Adrenal gland (tissue), 19 donors: ENCODE results near the gene RBM5. TPM values are rescaled to one million over a fixed set of nuclear protein-coding genes. Genes with fewer than 3 reads are reported as not detected.
A peak's percentile ranks its signal among the peaks of the same experiment; 100 is the strongest.

ENCODE experiments used
- DNase-seq, 7 donors: peaks; one replicate each; pipeline ENCODE4 v3.0.0-alpha.2; 2019 to 2020
- H3K27ac ChIP-seq, 5 donors: fragments of 200-600 bp; sonication (generic) in 4 of 5; 1 replicate in 3 of 5; 2 replicates in 2 of 5; pipeline versions ENCODE4 v1.5.1 to v1.8.0; 2016 to 2020; ENCODE audit warnings: mild to moderate bottlenecking in 1 of 5
- H3K27me3 ChIP-seq: fragments of 200-600 bp; 2 replicates; pipeline ENCODE4 v1.8.0; 2021
- H3K36me3 ChIP-seq, 2 donors: fragments of 200-600 bp; replicated peaks in 1 of 2; 1 replicate in 1 of 2; 2 replicates in 1 of 2; pipeline versions ENCODE4 v1.5.1 to v1.8.0; 2018 to 2022
- H3K4me1 ChIP-seq, 2 donors: fragments of 200-600 bp; replicated peaks in 1 of 2; 1 replicate in 1 of 2; 2 replicates in 1 of 2; pipeline versions ENCODE4 v1.5.1 to v1.8.0; 2018 to 2021
- H3K4me3 ChIP-seq, 4 donors: fragments of 200-600 bp; sonication (generic) in 3 of 4; one replicate each; pipeline ENCODE4 v1.5.1; 2016 to 2018
- H3K9me3 ChIP-seq, 3 donors: fragments of 200-600 bp; sonication (generic) in 1 of 3; replicated peaks in 1 of 3; 1 replicate in 2 of 3; 2 replicates in 1 of 3; pipeline versions ENCODE4 v1.5.1 to v1.8.0; 2016 to 2021
- CTCF ChIP-seq, 6 experiments: fragments of 450-650 bp in 4 of 6; fragments of 200-600 bp in 2 of 6; sonication (generic) in 1 of 6; IDR thresholded peaks; 1 replicate in 5 of 6; 2 replicates in 1 of 6; pipeline versions ENCODE4 v1.5.1 to v1.8.0; 2016 to 2021; ENCODE audit warnings: antibody characterized with exemption in 6 of 6, mild to moderate bottlenecking in 2 of 6, moderate library complexity in 1 of 6
- POLR2A ChIP-seq, 2 donors: fragments of 450-650 bp; IDR thresholded peaks; one replicate each; pipeline ENCODE4 v1.6.1; 2017; ENCODE audit warnings: antibody characterized with exemption in 2 of 2, mild to moderate bottlenecking in 2 of 2, moderate library complexity in 1 of 2
- WGBS, 4 donors: extraction: QIAGEN DNeasy Blood & Tissue Kit in 2 of 4; methylation state at CpG; one replicate each; pipeline versions ENCODE4 v1.1.5 to v1.1.7; 2013 to 2017; 5-methylcytosine and 5-hydroxymethylcytosine counted together
- intact Hi-C, 2 donors: fragments of 100-400 bp; cut with DNase I; formaldehyde crosslinking; loops; one replicate each; pipeline versions ENCODE4 v1.14.1 to v1.15.0; 2022 to 2023
- long read RNA-seq, 10 donors: library from polyadenylated mRNA in 3 of 10; unstranded in 2 of 10; stranded (forward) in 1 of 10; transcript quantifications; one replicate each; pipeline ENCODE4 v2.0.0 and lab custom pipeline, GENCODE V29; 2021 to 2026
- polyA plus RNA-seq, 3 donors: library from polyadenylated mRNA; stranded (reverse); fragments of 200-250 nt in 2 of 3; fragments of 350-450 nt in 1 of 3; fragmentation: Illumina TruSeq in 1 of 3; extraction: RNeasy Lipid Tissue Mini Kit (QIAGEN cat#74804) in 1 of 3; gene quantifications; one replicate each; pipeline ENCODE4 v1.2.3, GENCODE V29; 2013 to 2014
- total RNA-seq, 9 donors: library from RNA; depleted of rRNA in 4 of 9; stranded (reverse); fragments of >200 nt in 4 of 9; fragments of 120-200 nt in 1 of 9; fragmentation: NEBNext Ultra II Directional in 1 of 9; extraction: Animal tissue kit (Norgen Biotek cat#: 25700) in 1 of 9; gene quantifications; one replicate each; pipeline versions ENCODE4 v1.1.0 to v1.2.4, GENCODE V29; 2013 to 2023
- donor health status: healthy with polysubstance abuse.
- donor health status: Bipolar disorder and iron deficiency.
- donor health status: DM: yes; HTN: yes; CAD: no.
- donor health status: DM: no; HTN: no; CAD: no.
- donor health status: DM: no; HTN: no; CAD: no.
- donor health status: DM: yes; HTN: yes; CAD: no.

RBM5 gene
- total RNA-seq (100 to 1,000 TPM in 7 of 9 donors, 10 to 100 TPM in 2; 51.9 to 224 (median 118) TPM), polyA plus RNA-seq (100 to 1,000 TPM; 108 to 152 (median 110) TPM)
- long read RNA-seq, donor 1, transcript RBM5-214 (5 exons, 2,716 nt) = major isoform, 12 of 26 reads
- long read RNA-seq, donor 1, partial matches to known transcripts = 10 of 26 reads
- long read RNA-seq, donor 1, other reads (novel, unspliced or antisense) = 0 of 26 reads
- long read RNA-seq, donor 2, transcript RBM5-214 (5 exons, 2,716 nt) = major isoform, 5 of 29 reads
- long read RNA-seq, donor 2, partial matches to known transcripts = 20 of 29 reads
- long read RNA-seq, donor 2, other reads (novel, unspliced or antisense) = 0 of 29 reads
- long read RNA-seq, donor 3, partial matches to known transcripts = 0 of 4 reads
- long read RNA-seq, donor 3, other reads (novel, unspliced or antisense) = 0 of 4 reads
- long read RNA-seq, donor 4, transcript RBM5-201 (25 exons, 3,188 nt) = major isoform, 7 of 18 reads
- long read RNA-seq, donor 4, partial matches to known transcripts = 5 of 18 reads
- long read RNA-seq, donor 4, other reads (novel, unspliced or antisense) = 4 of 18 reads
- long read RNA-seq, donor 5, transcript RBM5-201 (25 exons, 3,188 nt) = major isoform, 52 of 79 reads
- long read RNA-seq, donor 5, partial matches to known transcripts = 8 of 79 reads
- long read RNA-seq, donor 5, other reads (novel, unspliced or antisense) = 19 of 79 reads
- long read RNA-seq, donor 6, transcript RBM5-214 (5 exons, 2,716 nt) = major isoform, 7 of 20 reads
- long read RNA-seq, donor 6, partial matches to known transcripts = 9 of 20 reads
- long read RNA-seq, donor 6, other reads (novel, unspliced or antisense) = 3 of 20 reads
- long read RNA-seq, donor 7, transcript RBM5-214 (5 exons, 2,716 nt) = major isoform, 6 of 9 reads
- long read RNA-seq, donor 7, partial matches to known transcripts = 0 of 9 reads
- long read RNA-seq, donor 7, other reads (novel, unspliced or antisense) = 0 of 9 reads
- long read RNA-seq, donor 8, transcript RBM5-214 (5 exons, 2,716 nt) = major isoform, 7 of 24 reads
- long read RNA-seq, donor 8, partial matches to known transcripts = 13 of 24 reads
- long read RNA-seq, donor 8, other reads (novel, unspliced or antisense) = 0 of 24 reads
- long read RNA-seq, donor 9, transcript RBM5-214 (5 exons, 2,716 nt) = major isoform, 10 of 27 reads
- long read RNA-seq, donor 9, partial matches to known transcripts = 13 of 27 reads
- long read RNA-seq, donor 9, other reads (novel, unspliced or antisense) = 0 of 27 reads
- long read RNA-seq, donor 10, transcript RBM5-214 (5 exons, 2,716 nt) = major isoform, 5 of 8 reads
- long read RNA-seq, donor 10, partial matches to known transcripts = 0 of 8 reads
- long read RNA-seq, donor 10, other reads (novel, unspliced or antisense) = 0 of 8 reads

GRCh38 chr3:50088725-50089608 is at the start of gene RBM5:
TSS of gene RBM5 (plus strand) at chr3:50088919. CDS start at chr3:50090435, 1,516 bp downstream.
- TF ChIP-seq POLR2A (IDR thresholded peaks at IDR 0.05) = peak in 1 of 2 donors; percentile 58
- TF ChIP-seq CTCF (IDR thresholded peaks at IDR 0.05) = no peak
- Histone ChIP-seq H3K36me3 (peaks cover 0 to 38% of the 10 kb centered on the region in 2 donors), H3K27me3 (no peaks in the 10 kb centered on the region), H3K4me3 (peak within 1 kb of the TSS; percentile 76 to 94 (median 83)), H3K27ac (peak within 1 kb of the TSS; percentile 55 to 97 (median 93)), H3K9me3 (no peaks in the 10 kb centered on the region), H3K4me1 (peaks cover 10 to 21% of the 10 kb centered on the region in 2 donors)
- 0 to 1% (median 0%) methylated on average over 16 to 61 of the region's 61 CpGs for WGBS, 4 donors
- peak; percentile 91 to 97 (median 95) for DNase-seq
- intact Hi-C loops = no loop called here

GRCh38 chr3:50044976-50045375 is 43.7 kb upstream of the RBM5 start:
- Histone ChIP-seq H3K36me3 (peaks cover 0 to 25% of the 10 kb centered on the region in 2 donors), H3K4me3 (no peak overlapping the region), H3K27ac (no peak overlapping the region), H3K27me3 (no peaks in the 10 kb centered on the region), H3K4me1 (peaks cover 0 to 2% of the 10 kb centered on the region in 2 donors), H3K9me3 (no peaks in the 10 kb centered on the region)
- intact Hi-C loops = loop anchor here in 1 of 2 donors (10.0 kb wide), 1 partner anchor 1020 kb away; the partner anchor contains the start of genes IMPDH2 and NDUFAF3
- TF ChIP-seq CTCF (IDR thresholded peaks at IDR 0.05) (no peak), POLR2A (IDR thresholded peaks at IDR 0.05) (no peak)
- 94 to 100% (median 98%) methylated on average over 1 of the region's 1 CpG for WGBS, 4 donors
- no peak for DNase-seq

GRCh38 chr3:50047426-50047825 is 41.3 kb upstream of the RBM5 start:
- Histone ChIP-seq H3K4me1 (peaks cover 0 to 6% of the 10 kb centered on the region in 2 donors), H3K36me3 (peaks cover 0 to 24% of the 10 kb centered on the region in 2 donors), H3K27me3 (no peaks in the 10 kb centered on the region), H3K27ac (no peak overlapping the region), H3K4me3 (no peak overlapping the region), H3K9me3 (no peaks in the 10 kb centered on the region)
- 94 to 98% (median 97%) methylated on average over 4 of the region's 4 CpGs for WGBS, 4 donors
- TF ChIP-seq CTCF (IDR thresholded peaks at IDR 0.05) (no peak), POLR2A (IDR thresholded peaks at IDR 0.05) (no peak)
- DNase-seq = no peak
- intact Hi-C loops = loop anchor here in 1 of 2 donors (10.0 kb wide), 1 partner anchor 1023 kb away; the partner anchor contains the start of genes IMPDH2 and NDUFAF3
